DND-41 (cell line): ENCODE data around the gene ASTN1.

ENCODE experiments used
- ATAC-seq: fragments of 200-7000 bp; cut with Tn5 transposase; 3 replicates; pipeline ENCODE4 v1.9.1; 2021; ENCODE audit warnings: low read depth; ENCODE audit not compliant: insufficient read depth
- DNase-seq: peaks from one replicate; pipeline ENCODE4 v3.0.0-alpha.2; 2020
- H2AFZ ChIP-seq: 2 replicates; pipeline ENCODE4 v1.6.0; 2012; ENCODE audit warnings: low read depth, low read length
- H3K27ac ChIP-seq: 2 replicates; pipeline ENCODE4 v1.5.1; 2012; ENCODE audit warnings: low read length, inconsistent platforms
- H3K27me3 ChIP-seq: fragments of 200-600 bp; sonication (generic); 2 replicates; pipeline ENCODE4 v1.6.0; 2012; ENCODE audit warnings: low read length, mild to moderate bottlenecking, inconsistent platforms; ENCODE audit not compliant: insufficient read depth, poor library complexity
- H3K36me3 ChIP-seq: 2 replicates; pipeline ENCODE4 v1.5.1; 2012; ENCODE audit warnings: low read length, inconsistent platforms; ENCODE audit not compliant: insufficient read depth
- H3K4me1 ChIP-seq: 2 replicates; pipeline ENCODE4 v1.5.1; 2012; ENCODE audit warnings: mild to moderate bottlenecking, low read length; ENCODE audit not compliant: insufficient read depth
- H3K4me2 ChIP-seq: 2 replicates; pipeline ENCODE4 v1.6.0; 2012; ENCODE audit warnings: mild to moderate bottlenecking, moderate library complexity, low read length, inconsistent platforms; ENCODE audit not compliant: insufficient read depth
- H3K4me3 ChIP-seq, 2 experiments: fragments of 200-600 bp in 1 of 2; shearing (Covaris generic) in 1 of 2; 2 replicates each; pipeline ENCODE4 v1.5.1; 2012 to 2016; ENCODE audit warnings: inconsistent platforms in 2 of 2, low read length in 2 of 2, mild to moderate bottlenecking in 2 of 2, low read depth in 1 of 2, moderate library complexity in 1 of 2
- H3K79me2 ChIP-seq: 2 replicates; pipeline ENCODE4 v1.6.0; 2012; ENCODE audit warnings: low read length, inconsistent platforms; ENCODE audit not compliant: insufficient read depth
- H3K9ac ChIP-seq: 2 replicates; pipeline ENCODE4 v1.6.0; 2012; ENCODE audit warnings: low read depth, mild to moderate bottlenecking, inconsistent platforms, low read length, moderate library complexity
- H3K9me3 ChIP-seq: 2 replicates; pipeline ENCODE4 v1.5.1; 2012; ENCODE audit warnings: low read length, moderate library complexity, mild to moderate bottlenecking, inconsistent platforms; ENCODE audit not compliant: insufficient read depth, severe bottlenecking
- H4K20me1 ChIP-seq: 2 replicates; pipeline ENCODE4 v1.6.0; 2012; ENCODE audit warnings: low read length; ENCODE audit not compliant: insufficient read depth
- CTCF ChIP-seq: IDR thresholded peaks from 2 replicates; pipeline ENCODE4 v1.5.1; 2012; ENCODE audit warnings: borderline replicate concordance, low read length, moderate library complexity, mild to moderate bottlenecking; ENCODE audit not compliant: poor library complexity, severe bottlenecking; ENCODE audit errors: extremely low read depth
- EZH2 ChIP-seq: IDR thresholded peaks from 3 replicates; pipeline ENCODE4 v1.6.1; 2012; ENCODE audit warnings: borderline replicate concordance, low read depth, mild to moderate bottlenecking, moderate library complexity, low read length, inconsistent platforms; ENCODE audit not compliant: severe bottlenecking

ASTN1 gene

GRCh38 chr1:176858433-176858916 is 306.0 kb downstream of the ASTN1 start:
- no peak for TF ChIP-seq CTCF
- no peak for TF ChIP-seq EZH2
- no peaks in the 10 kb centered on the region for H4K20me1 ChIP-seq
- H3K79me2 ChIP-seq, result no peaks in the 10 kb centered on the region
- H3K27me3 ChIP-seq, result no peaks in the 10 kb centered on the region
- H3K4me3 ChIP-seq, result no peak overlapping the region
- DNase-seq (no peak), ATAC-seq (no peak)
- H2AFZ ChIP-seq, result no peak overlapping the region
- no peak overlapping the region for H3K4me2 ChIP-seq
- H3K9me3 ChIP-seq, result no peaks in the 10 kb centered on the region
- H3K4me1 ChIP-seq, result no peaks in the 10 kb centered on the region
- H3K27ac ChIP-seq, result no peak overlapping the region
- no peaks in the 10 kb centered on the region for H3K36me3 ChIP-seq
- no peak overlapping the region for H3K9ac ChIP-seq

GRCh38 chr1:176857632-176858031 is 306.9 kb downstream of the ASTN1 start:
- ATAC-seq (no peak), DNase-seq (no peak)
- TF ChIP-seq CTCF (no peak), EZH2 (no peak)
- Histone ChIP-seq H2AFZ (no peak overlapping the region), H3K9me3 (no peaks in the 10 kb centered on the region), H3K4me2 (no peak overlapping the region), H3K79me2 (no peaks in the 10 kb centered on the region), H3K4me3 (no peak overlapping the region), H3K36me3 (no peaks in the 10 kb centered on the region), H3K27ac (no peak overlapping the region), H3K27me3 (peaks cover 2% of the 10 kb centered on the region), H3K4me1 (no peaks in the 10 kb centered on the region), H4K20me1 (no peaks in the 10 kb centered on the region), H3K9ac (no peak overlapping the region)

- Histone ChIP-seq H3K9ac (no peak overlapping the region), H3K36me3 (no peaks in the 10 kb centered on the region), H3K4me3 (no peak overlapping the region), H2AFZ (no peak overlapping the region), H3K27me3 (peaks cover 6% of the 10 kb centered on the region), H3K4me1 (no peaks in the 10 kb centered on the region), H3K27ac (no peak overlapping the region), H4K20me1 (no peaks in the 10 kb centered on the region), H3K9me3 (no peaks in the 10 kb centered on the region), H3K79me2 (no peaks in the 10 kb centered on the region), H3K4me2 (no peak overlapping the region)
- no peak for ATAC-seq
- no peak for TF ChIP-seq EZH2
- TF ChIP-seq CTCF, result no peak
- no peak for DNase-seq
These were observed 309.5 kb downstream of the ASTN1 start for GRCh38 chr1:176854758-176855745.
